CD4-positive, alpha-beta T cell treated with Interleukin-17A for 4 hours (primary cell): ENCODE results near the gene CASP5.
"Not testable (repeated sequence)": the region's sequence is repeated elsewhere in the genome, so short reads cannot be mapped to it uniquely, and the experiment has no call there.

ENCODE experiments used
- DNase-seq: peaks from one replicate; pipeline ENCODE4 v3.0.0-alpha.2; 2020; ENCODE audit warnings: mixed read lengths

CASP5 gene

GRCh38 chr11:105023003-105023402 lies at the start of gene CASP5:
Gene CASP5 (minus strand): TSS chr11:105023168. CDS start chr11:105023136, 32 bp downstream.
- no peak for DNase-seq

- not testable (repeated sequence) for DNase-seq
Measured at GRCh38 chr11:105072080-105072479, 49.1 kb upstream of the CASP5 start.

GRCh38 chr11:105071089-105071732 lies 48.2 kb upstream of the CASP5 start:
- peak; percentile 13 for DNase-seq

- peak; percentile 30 for DNase-seq
Measured at GRCh38 chr11:105070306-105070705, 47.3 kb upstream of the CASP5 start.

GRCh38 chr11:105069749-105070148 lies 46.8 kb upstream of the CASP5 start:
- not testable (repeated sequence) for DNase-seq

GRCh38 chr11:105063245-105063941 lies 40.4 kb upstream of the CASP5 start:
- DNase-seq, result not testable (repeated sequence)

GRCh38 chr11:105057432-105057831 lies 34.5 kb upstream of the CASP5 start:
- DNase-seq, result no peak

- no peak for DNase-seq
Measured at GRCh38 chr11:105056446-105056845, 33.5 kb upstream of the CASP5 start.

- DNase-seq, result no peak
Measured at GRCh38 chr11:105054723-105055493, 31.9 kb upstream of the CASP5 start.

GRCh38 chr11:105052487-105052886 lies 29.5 kb upstream of the CASP5 start:
- no peak for DNase-seq

GRCh38 chr11:105051559-105051958 lies 28.6 kb upstream of the CASP5 start:
- DNase-seq, result no peak

GRCh38 chr11:105049481-105049880 lies 26.5 kb upstream of the CASP5 start:
- no peak for DNase-seq

GRCh38 chr11:105046898-105047579 lies 24.1 kb upstream of the CASP5 start:
- no peak for DNase-seq

GRCh38 chr11:105045676-105046296 lies 22.8 kb upstream of the CASP5 start:
- DNase-seq, result no peak

- DNase-seq, result peak; percentile 50
Measured at GRCh38 chr11:105044557-105045524, 21.9 kb upstream of the CASP5 start, which contains the start of gene CARD16. Gene CARD16 (minus strand): TSS chr11:105045335. CDS start chr11:105045297, 38 bp downstream.

GRCh38 chr11:105042178-105042577 lies 19.2 kb upstream of the CASP5 start:
- no peak for DNase-seq

GRCh38 chr11:105040703-105041102 lies 17.7 kb upstream of the CASP5 start:
- no peak for DNase-seq

GRCh38 chr11:105034813-105035620 lies 12.0 kb upstream of the CASP5 start, which contains the start of gene CASP1:
Gene CASP1 (minus strand): TSS chr11:105035144. CDS start chr11:105035113, 31 bp downstream.
- DNase-seq, result peak; percentile 42

GRCh38 chr11:105034388-105034787 lies 11.4 kb upstream of the CASP5 start:
- DNase-seq, result not testable (repeated sequence)

- DNase-seq, result no peak
Measured at GRCh38 chr11:105033781-105034180, 10.8 kb upstream of the CASP5 start.
